Measurements from ENCODE around the gene SWI5.

SWI5 gene

DNA sequence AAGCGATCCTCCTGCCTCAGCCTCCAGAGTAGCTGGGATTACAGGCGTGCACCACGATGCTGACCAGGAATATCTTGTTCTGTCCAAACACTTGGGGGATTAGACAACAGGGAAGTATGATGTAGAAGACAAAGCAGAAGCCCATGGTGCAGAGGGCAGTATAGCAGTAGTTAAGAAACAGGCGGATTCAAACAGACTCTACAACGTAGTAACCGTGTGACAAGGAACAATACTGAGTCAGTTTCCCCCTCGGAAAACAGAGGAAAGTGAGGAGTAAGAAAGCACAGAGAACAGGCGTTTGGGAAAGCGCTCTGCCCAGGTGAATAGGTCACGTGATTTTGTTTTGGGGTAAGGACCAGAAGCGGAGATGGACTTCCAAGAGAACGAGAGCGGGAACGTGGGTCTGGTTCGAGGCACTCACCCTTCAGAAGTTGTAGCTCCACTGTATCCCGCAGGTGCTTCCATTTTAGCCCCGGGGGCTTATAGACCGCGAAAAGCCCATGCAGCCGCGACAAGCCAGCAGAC is 45.9 kb downstream of the SWI5 start:
- no peak for DNase-seq

DNA sequence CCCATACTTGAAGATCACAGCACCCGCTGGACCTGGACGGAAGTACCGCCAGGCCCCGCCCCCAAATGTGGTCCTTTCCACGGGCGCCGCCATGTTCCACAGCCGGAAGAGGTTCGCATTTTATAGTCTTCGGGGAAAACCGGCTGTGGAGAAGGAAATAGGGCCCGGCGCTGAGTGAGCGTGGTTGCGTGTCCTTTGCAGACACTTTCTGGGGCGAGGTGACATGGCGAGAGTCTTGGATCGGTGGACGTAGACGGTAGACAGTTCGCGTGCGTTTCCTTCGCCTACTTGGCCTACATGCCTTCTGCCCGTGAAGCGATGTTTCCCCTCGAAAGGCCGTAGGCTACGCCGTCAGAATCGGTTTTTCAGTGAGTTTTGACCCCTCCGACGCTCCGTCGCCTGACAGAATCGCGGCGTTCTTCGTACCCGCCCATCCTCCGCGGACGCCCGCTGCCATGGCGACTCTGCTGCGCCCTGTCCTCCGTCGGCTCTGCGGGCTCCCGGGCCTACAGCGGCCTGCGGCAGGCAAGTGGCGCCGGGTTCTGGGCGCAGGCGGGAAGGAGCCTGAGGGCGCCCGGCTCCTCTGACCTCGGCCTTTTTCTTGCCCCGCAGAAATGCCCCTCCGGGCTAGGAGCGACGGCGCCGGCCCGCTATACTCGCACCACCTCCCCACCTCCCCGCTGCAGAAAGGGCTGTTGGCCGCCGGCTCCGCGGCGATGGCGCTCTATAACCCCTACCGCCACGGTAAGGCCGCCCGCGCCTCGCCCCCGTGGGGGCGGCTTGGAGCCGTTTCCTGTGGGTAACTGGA is 46.5 kb downstream of the SWI5 start, which contains the start of the genes COQ4 and TRUB2:
TSS of gene COQ4 (plus strand) at position 436 of the 808 bp plus-strand sequence. CDS start at position 456, 20 bp downstream.
TSS of gene TRUB2 (minus strand) at position 44 of the 808 bp plus-strand sequence. CDS start at position 5, 39 bp downstream.
- peak; percentile 95 for DNase-seq

DNA sequence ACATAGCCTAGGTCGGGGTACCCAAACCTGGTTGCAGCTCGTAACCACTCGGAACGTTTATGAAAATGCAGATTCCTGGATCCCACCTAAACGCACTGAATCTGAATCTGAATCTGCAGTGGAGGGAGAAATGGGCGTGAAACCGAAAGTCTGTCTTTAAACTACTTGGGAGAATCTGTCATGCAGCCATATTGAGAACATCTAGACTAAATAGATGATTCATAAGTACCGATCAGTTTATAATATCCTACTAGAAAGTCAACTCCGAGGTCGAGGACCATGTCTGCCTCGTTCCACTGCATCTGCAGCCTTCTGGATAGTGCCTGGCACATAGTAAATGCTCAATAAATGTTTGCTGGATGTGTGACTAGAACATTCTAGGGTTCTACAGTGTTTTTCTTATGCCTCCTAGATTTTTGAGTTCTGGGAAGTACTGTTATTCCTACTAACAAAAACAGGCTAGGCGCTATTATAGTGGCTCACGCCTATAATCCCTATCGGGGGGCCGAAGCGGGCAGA is 47.2 kb downstream of the SWI5 start:
- no peak for DNase-seq

DNA sequence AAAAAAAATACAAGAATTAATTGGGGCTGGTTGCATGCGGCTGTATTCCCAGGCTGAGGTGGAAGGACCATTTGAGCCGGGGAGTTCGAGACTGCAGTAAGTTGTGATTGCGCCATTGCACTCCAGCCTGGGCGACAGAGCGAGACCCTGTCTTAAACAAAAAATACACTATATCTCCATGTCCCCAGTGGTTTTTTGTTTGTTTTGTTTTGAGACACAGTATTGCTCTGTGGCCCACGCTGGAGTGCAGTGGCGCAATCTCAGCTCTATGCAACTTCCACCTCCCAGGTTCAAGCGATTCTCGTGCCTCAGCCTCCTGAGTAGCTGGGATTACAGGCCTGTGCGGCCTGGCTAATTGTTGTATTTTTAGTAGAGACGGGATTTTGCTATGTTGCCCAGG is 47.7 kb downstream of the SWI5 start:
- peak; percentile 28 for DNase-seq

DNA sequence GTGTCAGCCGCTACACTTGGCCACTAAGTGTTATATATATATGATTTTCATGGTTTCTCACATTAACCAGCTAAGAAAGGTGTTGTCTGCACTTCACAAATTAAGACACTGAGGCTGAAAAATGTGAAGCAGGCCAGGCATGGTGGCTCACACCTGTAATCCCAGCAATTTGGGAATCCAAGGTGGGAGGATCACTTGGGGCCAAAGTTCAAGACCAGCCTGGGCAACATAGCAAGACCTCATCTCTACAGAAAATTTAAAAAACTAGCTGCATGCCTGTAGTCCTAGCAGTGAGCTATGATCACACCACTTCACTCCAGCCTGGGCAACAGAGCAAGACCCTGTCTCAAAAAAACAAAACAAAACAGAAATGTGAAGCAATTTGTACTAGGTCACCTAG is 48.3 kb downstream of the SWI5 start:
- no peak for DNase-seq

DNA sequence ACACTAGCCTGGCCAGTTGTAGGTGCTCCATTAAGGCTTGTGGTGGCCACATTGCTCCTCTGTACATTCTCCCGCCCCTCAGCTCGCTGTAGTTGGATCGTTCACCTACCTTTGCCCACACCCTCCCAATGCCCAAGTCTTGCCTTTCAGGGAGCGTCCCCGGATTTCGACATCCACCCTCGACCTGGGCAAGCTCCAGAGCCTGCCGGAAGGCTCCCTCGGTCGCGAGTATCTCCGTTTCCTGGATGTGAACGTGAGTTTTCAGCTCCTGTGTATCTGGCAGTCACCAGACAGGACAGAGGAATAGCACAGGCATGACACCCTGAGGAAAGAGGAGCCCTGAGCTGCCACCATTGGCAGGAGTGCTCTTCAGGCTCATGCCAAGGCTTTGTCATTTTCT is 49.6 kb downstream of the SWI5 start:
- no peak for DNase-seq

DNA sequence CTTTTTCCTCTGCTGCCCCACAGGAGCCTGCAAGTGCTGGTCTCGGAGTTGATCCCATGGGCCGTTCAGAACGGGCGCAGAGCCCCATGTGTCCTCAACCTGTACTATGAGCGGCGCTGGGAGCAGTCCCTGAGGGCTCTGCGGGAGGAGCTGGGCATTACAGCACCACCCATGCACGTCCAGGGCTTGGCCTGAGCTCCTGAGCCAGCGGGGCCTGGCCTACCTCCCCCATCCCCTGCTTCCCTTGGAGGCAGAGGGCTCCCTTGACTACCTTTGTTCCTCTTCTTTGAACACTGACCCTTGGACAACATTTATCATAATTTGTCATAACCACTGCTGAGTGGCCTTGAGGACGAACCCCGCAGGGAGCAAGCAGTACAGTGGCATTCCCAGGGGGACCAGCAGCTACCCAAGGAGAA is 57.4 kb downstream of the SWI5 start:
- DNase-seq, result no peak

DNA sequence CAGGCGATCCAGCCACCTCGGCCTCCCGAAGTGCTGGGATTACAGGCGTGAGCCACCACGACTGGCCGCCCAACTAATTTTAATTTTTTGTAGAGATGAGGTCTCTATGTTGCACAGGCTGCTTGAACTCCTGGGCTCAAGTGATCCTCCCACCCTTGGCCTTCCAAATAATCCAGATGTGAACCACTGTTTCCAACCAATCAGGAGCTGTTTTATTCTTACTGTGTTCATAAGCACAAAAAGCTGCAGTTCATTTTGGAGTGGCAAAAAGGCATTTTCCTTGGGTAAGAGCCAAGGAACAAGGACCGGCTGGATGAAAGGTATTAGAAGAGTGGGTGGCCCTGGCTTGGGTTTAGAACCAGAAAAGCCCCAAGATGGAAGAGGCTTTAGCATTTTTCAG is 59.1 kb downstream of the SWI5 start:
- no peak for DNase-seq

DNA sequence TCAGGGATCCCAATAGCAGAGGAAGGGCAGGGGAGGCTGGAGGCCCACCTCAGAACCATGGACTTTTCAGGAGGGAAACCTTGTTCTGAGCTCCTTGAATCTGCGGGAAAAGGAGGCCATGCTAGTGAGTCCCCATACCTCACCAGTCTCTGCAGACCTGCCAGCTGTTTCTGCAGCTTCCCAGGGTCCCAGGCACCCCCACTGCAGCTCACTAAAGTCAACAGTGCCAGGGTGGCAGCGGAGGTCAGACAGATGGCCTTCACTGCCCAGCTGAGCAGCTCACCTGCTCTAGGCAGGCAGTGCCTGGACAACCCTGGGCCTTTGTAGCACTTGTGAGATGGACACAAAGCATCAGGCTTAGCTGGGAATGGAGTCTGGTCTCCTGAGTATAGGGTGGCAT is 59.8 kb downstream of the SWI5 start:
- no peak for DNase-seq

DNA sequence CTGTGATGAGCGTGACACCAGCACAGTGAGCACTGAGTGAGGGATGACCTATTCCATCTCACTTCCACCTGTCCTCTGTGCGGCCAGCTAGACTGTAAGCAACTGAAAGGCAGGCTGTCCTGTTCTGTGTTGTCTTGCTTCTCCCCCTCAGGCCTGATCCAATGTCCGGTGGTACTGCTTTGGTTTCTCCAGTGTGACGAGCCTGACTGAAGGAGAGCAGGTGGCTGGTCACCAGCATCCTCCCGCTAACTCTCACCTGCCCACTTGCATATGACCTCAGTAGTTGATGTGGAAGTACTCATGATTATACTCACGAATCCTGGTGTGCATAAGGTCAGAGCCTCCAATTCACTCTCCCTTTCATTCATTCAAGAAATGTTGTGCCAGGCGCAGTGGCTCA is 61.9 kb downstream of the SWI5 start:
- no peak for DNase-seq
